GM23338 (cell line): ENCODE measurements around the gene EIF1AY.

Experiments
- CREB1 ChIP-seq: fragments of 250-450 bp; sonication (Bioruptor Pico); IDR thresholded peaks from 2 replicates; pipeline ENCODE4 v1.5.0; 2020; ENCODE audit warnings: low read depth, mild to moderate bottlenecking, moderate library complexity
- EZH2 ChIP-seq: fragments of 200-600 bp; sonication (generic); IDR thresholded peaks from one replicate; pipeline ENCODE4 v1.8.0; 2017; ENCODE audit warnings: antibody characterized with exemption, mild to moderate bottlenecking, low read depth; ENCODE audit not compliant: unreplicated experiment
- EZH2phosphoT487 ChIP-seq: fragments of 200-600 bp; sonication (generic); IDR thresholded peaks from one replicate; pipeline ENCODE4 v1.8.1; 2018; ENCODE audit warnings: antibody characterized with exemption; ENCODE audit not compliant: unreplicated experiment
- JUNB ChIP-seq: IDR thresholded peaks from one replicate; pipeline ENCODE4 v1.6.1; 2016; ENCODE audit warnings: antibody characterized with exemption; ENCODE audit not compliant: unreplicated experiment
- NANOG ChIP-seq: IDR thresholded peaks from 2 replicates; pipeline ENCODE4 v1.6.1; 2016; ENCODE audit warnings: antibody characterized with exemption, borderline replicate concordance
- POLR2AphosphoS5 ChIP-seq: IDR thresholded peaks from 2 replicates; pipeline ENCODE4 v1.6.1; 2016; ENCODE audit warnings: antibody characterized with exemption, low read depth
- ZNF331 ChIP-seq: fragments of 250-450 bp; sonication (Bioruptor Pico); IDR thresholded peaks from 2 replicates; pipeline ENCODE4 v1.5.0; 2020; ENCODE audit warnings: low read depth, mild to moderate bottlenecking, moderate library complexity
- TF ChIP-seq, protein P1 (sequence below): IDR thresholded peaks from one replicate; pipeline ENCODE4 v1.6.1; 2018; ENCODE audit warnings: antibody characterized with exemption; ENCODE audit not compliant: unreplicated experiment
- TF ChIP-seq, protein P2 (sequence below), 2 experiments: fragments of 200-600 bp in 1 of 2; sonication (generic) in 1 of 2; conservative IDR thresholded peaks; 2 replicates each; pipeline versions ENCODE4 v1.5.1 to v1.6.1; 2016 to 2017; ENCODE audit warnings: antibody characterized with exemption in 2 of 2, low read depth in 2 of 2, mild to moderate bottlenecking in 2 of 2, moderate library complexity in 1 of 2
- TF ChIP-seq, protein P3 (sequence below): IDR thresholded peaks from 2 replicates; pipeline ENCODE4 v1.6.1; 2016; ENCODE audit warnings: antibody characterized with exemption

DNA sequence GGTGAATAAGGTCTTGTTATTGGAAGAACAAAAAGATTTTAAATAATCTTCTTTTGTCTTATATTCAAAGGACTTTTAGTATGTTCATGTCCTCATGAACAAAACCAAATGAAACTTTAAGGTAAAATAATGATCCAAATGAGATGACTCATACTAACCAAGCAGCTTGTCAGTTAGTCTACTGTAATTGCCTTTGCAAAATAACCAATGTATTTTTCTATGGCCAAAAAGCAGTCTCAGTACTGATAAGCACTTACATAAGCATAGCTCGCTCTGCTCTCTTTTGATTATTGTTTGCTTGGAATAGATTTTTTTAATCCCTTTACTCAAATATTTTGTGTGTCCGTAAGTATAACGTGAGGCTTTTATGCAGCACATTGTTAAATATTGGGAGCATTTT lies 4.3 kb upstream of the EIF1AY start:
- TF ChIP-seq, protein P1, sequence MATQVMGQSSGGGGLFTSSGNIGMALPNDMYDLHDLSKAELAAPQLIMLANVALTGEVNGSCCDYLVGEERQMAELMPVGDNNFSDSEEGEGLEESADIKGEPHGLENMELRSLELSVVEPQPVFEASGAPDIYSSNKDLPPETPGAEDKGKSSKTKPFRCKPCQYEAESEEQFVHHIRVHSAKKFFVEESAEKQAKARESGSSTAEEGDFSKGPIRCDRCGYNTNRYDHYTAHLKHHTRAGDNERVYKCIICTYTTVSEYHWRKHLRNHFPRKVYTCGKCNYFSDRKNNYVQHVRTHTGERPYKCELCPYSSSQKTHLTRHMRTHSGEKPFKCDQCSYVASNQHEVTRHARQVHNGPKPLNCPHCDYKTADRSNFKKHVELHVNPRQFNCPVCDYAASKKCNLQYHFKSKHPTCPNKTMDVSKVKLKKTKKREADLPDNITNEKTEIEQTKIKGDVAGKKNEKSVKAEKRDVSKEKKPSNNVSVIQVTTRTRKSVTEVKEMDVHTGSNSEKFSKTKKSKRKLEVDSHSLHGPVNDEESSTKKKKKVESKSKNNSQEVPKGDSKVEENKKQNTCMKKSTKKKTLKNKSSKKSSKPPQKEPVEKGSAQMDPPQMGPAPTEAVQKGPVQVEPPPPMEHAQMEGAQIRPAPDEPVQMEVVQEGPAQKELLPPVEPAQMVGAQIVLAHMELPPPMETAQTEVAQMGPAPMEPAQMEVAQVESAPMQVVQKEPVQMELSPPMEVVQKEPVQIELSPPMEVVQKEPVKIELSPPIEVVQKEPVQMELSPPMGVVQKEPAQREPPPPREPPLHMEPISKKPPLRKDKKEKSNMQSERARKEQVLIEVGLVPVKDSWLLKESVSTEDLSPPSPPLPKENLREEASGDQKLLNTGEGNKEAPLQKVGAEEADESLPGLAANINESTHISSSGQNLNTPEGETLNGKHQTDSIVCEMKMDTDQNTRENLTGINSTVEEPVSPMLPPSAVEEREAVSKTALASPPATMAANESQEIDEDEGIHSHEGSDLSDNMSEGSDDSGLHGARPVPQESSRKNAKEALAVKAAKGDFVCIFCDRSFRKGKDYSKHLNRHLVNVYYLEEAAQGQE = no peak
- TF ChIP-seq POLR2AphosphoS5 (no peak), EZH2phosphoT487 (no peak), EZH2 (no peak), NANOG (no peak), CREB1 (CRISPR knock-in tag) (no peak), JUNB (no peak), ZNF331 (CRISPR knock-in tag) (no peak)
- TF ChIP-seq, protein P2, sequence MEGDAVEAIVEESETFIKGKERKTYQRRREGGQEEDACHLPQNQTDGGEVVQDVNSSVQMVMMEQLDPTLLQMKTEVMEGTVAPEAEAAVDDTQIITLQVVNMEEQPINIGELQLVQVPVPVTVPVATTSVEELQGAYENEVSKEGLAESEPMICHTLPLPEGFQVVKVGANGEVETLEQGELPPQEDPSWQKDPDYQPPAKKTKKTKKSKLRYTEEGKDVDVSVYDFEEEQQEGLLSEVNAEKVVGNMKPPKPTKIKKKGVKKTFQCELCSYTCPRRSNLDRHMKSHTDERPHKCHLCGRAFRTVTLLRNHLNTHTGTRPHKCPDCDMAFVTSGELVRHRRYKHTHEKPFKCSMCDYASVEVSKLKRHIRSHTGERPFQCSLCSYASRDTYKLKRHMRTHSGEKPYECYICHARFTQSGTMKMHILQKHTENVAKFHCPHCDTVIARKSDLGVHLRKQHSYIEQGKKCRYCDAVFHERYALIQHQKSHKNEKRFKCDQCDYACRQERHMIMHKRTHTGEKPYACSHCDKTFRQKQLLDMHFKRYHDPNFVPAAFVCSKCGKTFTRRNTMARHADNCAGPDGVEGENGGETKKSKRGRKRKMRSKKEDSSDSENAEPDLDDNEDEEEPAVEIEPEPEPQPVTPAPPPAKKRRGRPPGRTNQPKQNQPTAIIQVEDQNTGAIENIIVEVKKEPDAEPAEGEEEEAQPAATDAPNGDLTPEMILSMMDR (conservative IDR thresholded peaks at IDR 0.05; ENCODE audit: low read depth in 2 of 2) = no peak
- TF ChIP-seq, protein P3, sequence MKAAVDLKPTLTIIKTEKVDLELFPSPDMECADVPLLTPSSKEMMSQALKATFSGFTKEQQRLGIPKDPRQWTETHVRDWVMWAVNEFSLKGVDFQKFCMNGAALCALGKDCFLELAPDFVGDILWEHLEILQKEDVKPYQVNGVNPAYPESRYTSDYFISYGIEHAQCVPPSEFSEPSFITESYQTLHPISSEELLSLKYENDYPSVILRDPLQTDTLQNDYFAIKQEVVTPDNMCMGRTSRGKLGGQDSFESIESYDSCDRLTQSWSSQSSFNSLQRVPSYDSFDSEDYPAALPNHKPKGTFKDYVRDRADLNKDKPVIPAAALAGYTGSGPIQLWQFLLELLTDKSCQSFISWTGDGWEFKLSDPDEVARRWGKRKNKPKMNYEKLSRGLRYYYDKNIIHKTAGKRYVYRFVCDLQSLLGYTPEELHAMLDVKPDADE = no peak
